ENCODE data around the gene HEXB.
A peak's percentile ranks its signal among the peaks of the same experiment; 100 is the strongest.

The HEXB gene

GRCh38 chr5:74684900-74685851, at the start of gene HEXB:
Gene HEXB (plus strand): TSS chr5:74685233. CDS start chr5:74685261, 28 bp downstream.
- peak; percentile 95 for DNase-seq (ENCODE audit: low spot score)

- no peak for DNase-seq (ENCODE audit: low spot score)
Observed at GRCh38 chr5:74636149-74636548, 48.9 kb upstream of the HEXB start.

- no peak for DNase-seq (ENCODE audit: low spot score)
Observed at GRCh38 chr5:74636552-74636951, 48.5 kb upstream of the HEXB start.

GRCh38 chr5:74638544-74638969, 46.5 kb upstream of the HEXB start:
- no peak for DNase-seq (ENCODE audit: low spot score)

- DNase-seq (ENCODE audit: low spot score): peak; percentile 36
Observed at GRCh38 chr5:74638970-74639806, 45.8 kb upstream of the HEXB start.

- no peak for DNase-seq (ENCODE audit: low spot score)
Observed at GRCh38 chr5:74639807-74640449, 45.1 kb upstream of the HEXB start.

- DNase-seq (ENCODE audit: low spot score): peak; percentile 90
Observed at GRCh38 chr5:74640450-74640953, 44.5 kb upstream of the HEXB start, which contains the start of gene ENC1. Gene ENC1 (minus strand): TSS chr5:74640728. CDS start chr5:74636485, 4,243 bp downstream.

GRCh38 chr5:74640954-74641734, 43.9 kb upstream of the HEXB start:
- peak; percentile 96 for DNase-seq (ENCODE audit: low spot score)

- DNase-seq (ENCODE audit: low spot score): peak; percentile 81
Observed at GRCh38 chr5:74641735-74642542, 43.1 kb upstream of the HEXB start.

GRCh38 chr5:74642543-74642863, 42.5 kb upstream of the HEXB start:
- DNase-seq (ENCODE audit: low spot score): no peak

- peak; percentile 78 for DNase-seq (ENCODE audit: low spot score)
Observed at GRCh38 chr5:74643111-74643562, 41.9 kb upstream of the HEXB start.

- peak; percentile 74 for DNase-seq (ENCODE audit: low spot score)
Observed at GRCh38 chr5:74647096-74647495, 37.9 kb upstream of the HEXB start.

- DNase-seq (ENCODE audit: low spot score): peak; percentile 84
Observed at GRCh38 chr5:74648835-74649293, 36.2 kb upstream of the HEXB start.

GRCh38 chr5:74649421-74649973, 35.5 kb upstream of the HEXB start:
- no peak for DNase-seq (ENCODE audit: low spot score)

- DNase-seq (ENCODE audit: low spot score): no peak
Observed at GRCh38 chr5:74651710-74652109, 33.3 kb upstream of the HEXB start.

- no peak for DNase-seq (ENCODE audit: low spot score)
Observed at GRCh38 chr5:74652576-74652975, 32.5 kb upstream of the HEXB start.

- DNase-seq (ENCODE audit: low spot score): no peak
Observed at GRCh38 chr5:74653991-74654390, 31.0 kb upstream of the HEXB start.

GRCh38 chr5:74655206-74655605, 29.8 kb upstream of the HEXB start:
- no peak for DNase-seq (ENCODE audit: low spot score)

- DNase-seq (ENCODE audit: low spot score): no peak
Observed at GRCh38 chr5:74655716-74656115, 29.3 kb upstream of the HEXB start.

- no peak for DNase-seq (ENCODE audit: low spot score)
Observed at GRCh38 chr5:74657165-74657564, 27.9 kb upstream of the HEXB start.

Measured in LoVo (cell line).